K562 (cell line): ENCODE results near the gene PIP4K2C. TPM values are rescaled to one million over a fixed set of nuclear protein-coding genes. Genes with fewer than 3 reads are reported as not detected.

Source experiments
- BHLHE40 ChIP-seq: IDR thresholded peaks from 2 replicates; pipeline ENCODE4 v1.6.1; 2011; ENCODE audit warnings: low read length, improper control_type of control experiment
- E2F6 ChIP-seq, 2 experiments: IDR thresholded peaks; 2 replicates each; pipeline ENCODE4 v1.6.1; 2011; ENCODE audit warnings: borderline replicate concordance in 1 of 2, control low read depth in 1 of 2, low read depth in 1 of 2, low read length in 1 of 2, mild to moderate bottlenecking in 1 of 2, mixed read lengths in 1 of 2, moderate library complexity in 1 of 2; ENCODE audit not compliant: insufficient read depth in 1 of 2, insufficient read length in 1 of 2, poor library complexity in 1 of 2, severe bottlenecking in 1 of 2; ENCODE audit errors: extremely low read depth in 1 of 2
- ZBTB33 ChIP-seq: sonication (generic); formaldehyde crosslinking; IDR thresholded peaks from 2 replicates; pipeline ENCODE4 v1.8.1; 2023; ENCODE audit warnings: mild to moderate bottlenecking, missing genetic modification reagents
- ZNF586 ChIP-seq: fragments of 450-650 bp; formaldehyde crosslinking; conservative IDR thresholded peaks from 2 replicates; pipeline ENCODE4 v1.4.0; 2020; ENCODE audit warnings: mild to moderate bottlenecking, moderate library complexity
- polyA plus RNA-seq, 8 experiments: library from polyadenylated mRNA; depleted of rRNA in 4 of 8; stranded (reverse) in 5 of 8; unstranded in 3 of 8; fragments of >200 nt; fragmentation: Nextera tagmentation in 2 of 8; fragmentation: Illumina TruSeq in 1 of 8; extraction: Ambion mirVana in 2 of 8; extraction: Trizol in 1 of 8; gene quantifications; 2 replicates each; pipeline versions ENCODE4 v1.2.1 to v1.2.3, GENCODE V29; 2011 to 2014; ENCODE audit warnings: inconsistent platforms in 1 of 8, missing spikeins in 1 of 8
- total RNA-seq, 7 experiments: library from RNA; depleted of rRNA in 6 of 7; stranded (reverse); fragments of >200 nt in 6 of 7; fragmentation: Illumina TruSeq in 2 of 7; extraction: Trizol in 2 of 7; gene quantifications; 2 replicates each; pipeline versions ENCODE4 v1.2.1 to v1.2.3, GENCODE V29; 2011 to 2021; ENCODE audit warnings: low replicate concordance in 1 of 7
- TF ChIP-seq, protein P1 (sequence below): fragments of 450-650 bp; IDR thresholded peaks from 2 replicates; pipeline ENCODE4 v1.6.1; 2016; ENCODE audit warnings: mild to moderate bottlenecking, moderate library complexity
- TF ChIP-seq, protein P2 (sequence below): sonication (generic); formaldehyde crosslinking; IDR thresholded peaks from 2 replicates; pipeline ENCODE4 v1.8.1; 2023; ENCODE audit warnings: mild to moderate bottlenecking, missing genetic modification reagents

Gene PIP4K2C
- total and polyA plus RNA-seq, 9 of the 15 experiments (the other 6 are each of a cell fraction or from before 2014, with no cell fraction given), result 9.0 to 41.4 (median 18.3) TPM

- TF ChIP-seq, protein P1, sequence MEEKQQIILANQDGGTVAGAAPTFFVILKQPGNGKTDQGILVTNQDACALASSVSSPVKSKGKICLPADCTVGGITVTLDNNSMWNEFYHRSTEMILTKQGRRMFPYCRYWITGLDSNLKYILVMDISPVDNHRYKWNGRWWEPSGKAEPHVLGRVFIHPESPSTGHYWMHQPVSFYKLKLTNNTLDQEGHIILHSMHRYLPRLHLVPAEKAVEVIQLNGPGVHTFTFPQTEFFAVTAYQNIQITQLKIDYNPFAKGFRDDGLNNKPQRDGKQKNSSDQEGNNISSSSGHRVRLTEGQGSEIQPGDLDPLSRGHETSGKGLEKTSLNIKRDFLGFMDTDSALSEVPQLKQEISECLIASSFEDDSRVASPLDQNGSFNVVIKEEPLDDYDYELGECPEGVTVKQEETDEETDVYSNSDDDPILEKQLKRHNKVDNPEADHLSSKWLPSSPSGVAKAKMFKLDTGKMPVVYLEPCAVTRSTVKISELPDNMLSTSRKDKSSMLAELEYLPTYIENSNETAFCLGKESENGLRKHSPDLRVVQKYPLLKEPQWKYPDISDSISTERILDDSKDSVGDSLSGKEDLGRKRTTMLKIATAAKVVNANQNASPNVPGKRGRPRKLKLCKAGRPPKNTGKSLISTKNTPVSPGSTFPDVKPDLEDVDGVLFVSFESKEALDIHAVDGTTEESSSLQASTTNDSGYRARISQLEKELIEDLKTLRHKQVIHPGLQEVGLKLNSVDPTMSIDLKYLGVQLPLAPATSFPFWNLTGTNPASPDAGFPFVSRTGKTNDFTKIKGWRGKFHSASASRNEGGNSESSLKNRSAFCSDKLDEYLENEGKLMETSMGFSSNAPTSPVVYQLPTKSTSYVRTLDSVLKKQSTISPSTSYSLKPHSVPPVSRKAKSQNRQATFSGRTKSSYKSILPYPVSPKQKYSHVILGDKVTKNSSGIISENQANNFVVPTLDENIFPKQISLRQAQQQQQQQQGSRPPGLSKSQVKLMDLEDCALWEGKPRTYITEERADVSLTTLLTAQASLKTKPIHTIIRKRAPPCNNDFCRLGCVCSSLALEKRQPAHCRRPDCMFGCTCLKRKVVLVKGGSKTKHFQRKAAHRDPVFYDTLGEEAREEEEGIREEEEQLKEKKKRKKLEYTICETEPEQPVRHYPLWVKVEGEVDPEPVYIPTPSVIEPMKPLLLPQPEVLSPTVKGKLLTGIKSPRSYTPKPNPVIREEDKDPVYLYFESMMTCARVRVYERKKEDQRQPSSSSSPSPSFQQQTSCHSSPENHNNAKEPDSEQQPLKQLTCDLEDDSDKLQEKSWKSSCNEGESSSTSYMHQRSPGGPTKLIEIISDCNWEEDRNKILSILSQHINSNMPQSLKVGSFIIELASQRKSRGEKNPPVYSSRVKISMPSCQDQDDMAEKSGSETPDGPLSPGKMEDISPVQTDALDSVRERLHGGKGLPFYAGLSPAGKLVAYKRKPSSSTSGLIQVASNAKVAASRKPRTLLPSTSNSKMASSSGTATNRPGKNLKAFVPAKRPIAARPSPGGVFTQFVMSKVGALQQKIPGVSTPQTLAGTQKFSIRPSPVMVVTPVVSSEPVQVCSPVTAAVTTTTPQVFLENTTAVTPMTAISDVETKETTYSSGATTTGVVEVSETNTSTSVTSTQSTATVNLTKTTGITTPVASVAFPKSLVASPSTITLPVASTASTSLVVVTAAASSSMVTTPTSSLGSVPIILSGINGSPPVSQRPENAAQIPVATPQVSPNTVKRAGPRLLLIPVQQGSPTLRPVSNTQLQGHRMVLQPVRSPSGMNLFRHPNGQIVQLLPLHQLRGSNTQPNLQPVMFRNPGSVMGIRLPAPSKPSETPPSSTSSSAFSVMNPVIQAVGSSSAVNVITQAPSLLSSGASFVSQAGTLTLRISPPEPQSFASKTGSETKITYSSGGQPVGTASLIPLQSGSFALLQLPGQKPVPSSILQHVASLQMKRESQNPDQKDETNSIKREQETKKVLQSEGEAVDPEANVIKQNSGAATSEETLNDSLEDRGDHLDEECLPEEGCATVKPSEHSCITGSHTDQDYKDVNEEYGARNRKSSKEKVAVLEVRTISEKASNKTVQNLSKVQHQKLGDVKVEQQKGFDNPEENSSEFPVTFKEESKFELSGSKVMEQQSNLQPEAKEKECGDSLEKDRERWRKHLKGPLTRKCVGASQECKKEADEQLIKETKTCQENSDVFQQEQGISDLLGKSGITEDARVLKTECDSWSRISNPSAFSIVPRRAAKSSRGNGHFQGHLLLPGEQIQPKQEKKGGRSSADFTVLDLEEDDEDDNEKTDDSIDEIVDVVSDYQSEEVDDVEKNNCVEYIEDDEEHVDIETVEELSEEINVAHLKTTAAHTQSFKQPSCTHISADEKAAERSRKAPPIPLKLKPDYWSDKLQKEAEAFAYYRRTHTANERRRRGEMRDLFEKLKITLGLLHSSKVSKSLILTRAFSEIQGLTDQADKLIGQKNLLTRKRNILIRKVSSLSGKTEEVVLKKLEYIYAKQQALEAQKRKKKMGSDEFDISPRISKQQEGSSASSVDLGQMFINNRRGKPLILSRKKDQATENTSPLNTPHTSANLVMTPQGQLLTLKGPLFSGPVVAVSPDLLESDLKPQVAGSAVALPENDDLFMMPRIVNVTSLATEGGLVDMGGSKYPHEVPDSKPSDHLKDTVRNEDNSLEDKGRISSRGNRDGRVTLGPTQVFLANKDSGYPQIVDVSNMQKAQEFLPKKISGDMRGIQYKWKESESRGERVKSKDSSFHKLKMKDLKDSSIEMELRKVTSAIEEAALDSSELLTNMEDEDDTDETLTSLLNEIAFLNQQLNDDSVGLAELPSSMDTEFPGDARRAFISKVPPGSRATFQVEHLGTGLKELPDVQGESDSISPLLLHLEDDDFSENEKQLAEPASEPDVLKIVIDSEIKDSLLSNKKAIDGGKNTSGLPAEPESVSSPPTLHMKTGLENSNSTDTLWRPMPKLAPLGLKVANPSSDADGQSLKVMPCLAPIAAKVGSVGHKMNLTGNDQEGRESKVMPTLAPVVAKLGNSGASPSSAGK, result 0 out of 2 replicates have a peak, but pooled peaks have one; percentile 68
- TF ChIP-seq ZNF586 (CRISPR knock-in tag), result no peak
- TF ChIP-seq E2F6 (IDR thresholded peaks at IDR 0.05; ENCODE audit: borderline replicate concordance in 1 of 2, extremely low read depth in 1 of 2, insufficient read depth in 1 of 2, insufficient read length in 1 of 2, low read depth in 1 of 2, low read length in 1 of 2, poor library complexity in 1 of 2, severe bottlenecking in 1 of 2), result peak in 1 of 2 experiments; percentile 22
- TF ChIP-seq BHLHE40, result peak; percentile 33; the same call in 1 of the 2 replicates
- TF ChIP-seq ZBTB33 (CRISPR knock-in tag), result peak; percentile 84
- TF ChIP-seq, protein P2, sequence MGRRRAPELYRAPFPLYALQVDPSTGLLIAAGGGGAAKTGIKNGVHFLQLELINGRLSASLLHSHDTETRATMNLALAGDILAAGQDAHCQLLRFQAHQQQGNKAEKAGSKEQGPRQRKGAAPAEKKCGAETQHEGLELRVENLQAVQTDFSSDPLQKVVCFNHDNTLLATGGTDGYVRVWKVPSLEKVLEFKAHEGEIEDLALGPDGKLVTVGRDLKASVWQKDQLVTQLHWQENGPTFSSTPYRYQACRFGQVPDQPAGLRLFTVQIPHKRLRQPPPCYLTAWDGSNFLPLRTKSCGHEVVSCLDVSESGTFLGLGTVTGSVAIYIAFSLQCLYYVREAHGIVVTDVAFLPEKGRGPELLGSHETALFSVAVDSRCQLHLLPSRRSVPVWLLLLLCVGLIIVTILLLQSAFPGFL (CRISPR knock-in tag), result no peak
Measured at GRCh38 chr12:57620936-57621496, 30.0 kb downstream of the PIP4K2C start (continued).
